ENCODE measurements around the gene MPZL2. TPM values are rescaled to one million over a fixed set of nuclear protein-coding genes. Genes with fewer than 3 reads are reported as not detected.

MPZL2 gene
- total and polyA plus RNA-seq, 5 donors = 6.4 to 18.7 (median 8.8) TPM

- intact Hi-C loops (cut with DNase I) = no loop called here
- H3K27me3 ChIP-seq (ENCODE audit: control insufficient read depth, insufficient read depth) = no peaks in the 10 kb centered on the region
- ATAC-seq (no peak), DNase-seq (no peak)
- no peak overlapping the region for H3K27ac ChIP-seq (ENCODE audit: low read length)
- no peaks in the 10 kb centered on the region for H3K9me3 ChIP-seq (ENCODE audit: control insufficient read depth, low read length)
- peaks cover 8% of the 10 kb centered on the region for H3K4me1 ChIP-seq (ENCODE audit: control insufficient read depth, insufficient read depth, low read length)
- 80% methylated on average over 4 of the region's 4 CpGs for WGBS
- peak overlapping the region; percentile 23 for H3K4me3 ChIP-seq (ENCODE audit: low read length)
Measured at GRCh38 chr11:118263112-118263511, 985 bp downstream of the MPZL2 start.

GRCh38 chr11:118260353-118260752, 3.7 kb downstream of the MPZL2 start:
- ATAC-seq (no peak), DNase-seq (no peak)
- Histone ChIP-seq H3K4me1 (ENCODE audit: control insufficient read depth, insufficient read depth, low read length) (peaks cover 8% of the 10 kb centered on the region), H3K4me3 (ENCODE audit: low read length) (no peak overlapping the region), H3K9me3 (ENCODE audit: control insufficient read depth, low read length) (no peaks in the 10 kb centered on the region), H3K27ac (ENCODE audit: low read length) (no peak overlapping the region), H3K27me3 (ENCODE audit: control insufficient read depth, insufficient read depth) (no peaks in the 10 kb centered on the region)
- intact Hi-C loops (cut with DNase I) = no loop called here
- WGBS = 84% methylated on average over 3 of the region's 3 CpGs

GRCh38 chr11:118259138-118259537, 5.0 kb downstream of the MPZL2 start:
- intact Hi-C loops (cut with DNase I) = no loop called here
- H3K27ac ChIP-seq (ENCODE audit: low read length) = no peak overlapping the region
- no peaks in the 10 kb centered on the region for H3K27me3 ChIP-seq (ENCODE audit: control insufficient read depth, insufficient read depth)
- no peak overlapping the region for H3K4me3 ChIP-seq (ENCODE audit: low read length)
- ATAC-seq (no peak), DNase-seq (no peak)
- 100% methylated on average over 1 of the region's 1 CpG for WGBS
- H3K4me1 ChIP-seq (ENCODE audit: control insufficient read depth, insufficient read depth, low read length) = peaks cover 5% of the 10 kb centered on the region
- H3K9me3 ChIP-seq (ENCODE audit: control insufficient read depth, low read length) = no peaks in the 10 kb centered on the region

- 0% methylated on average over 1 of the region's 1 CpG for WGBS
- intact Hi-C loops (cut with DNase I) = no loop called here
- no peak for ATAC-seq
Measured at GRCh38 chr11:118258410-118258809, 5.7 kb downstream of the MPZL2 start.

GRCh38 chr11:118252688-118253087, 11.4 kb downstream of the MPZL2 start:
- Histone ChIP-seq H3K27me3 (ENCODE audit: control insufficient read depth, insufficient read depth) (no peaks in the 10 kb centered on the region), H3K4me1 (ENCODE audit: control insufficient read depth, insufficient read depth, low read length) (no peaks in the 10 kb centered on the region), H3K4me3 (ENCODE audit: low read length) (peak overlapping the region; percentile 62), H3K9me3 (ENCODE audit: control insufficient read depth, low read length) (no peaks in the 10 kb centered on the region), H3K27ac (ENCODE audit: low read length) (no peak overlapping the region)
- DNase-seq = no peak
- ATAC-seq = no peak
- intact Hi-C loops (cut with DNase I) = no loop called here
- 71% methylated on average over 3 of the region's 3 CpGs for WGBS

More at GRCh38 chr11:118258410-118258809, 5.7 kb downstream of the MPZL2 start:
- no peak for DNase-seq
- H3K9me3 ChIP-seq (ENCODE audit: control insufficient read depth, low read length) = no peaks in the 10 kb centered on the region
- H3K4me3 ChIP-seq (ENCODE audit: low read length) = no peak overlapping the region
- H3K27me3 ChIP-seq (ENCODE audit: control insufficient read depth, insufficient read depth) = no peaks in the 10 kb centered on the region
- no peaks in the 10 kb centered on the region for H3K4me1 ChIP-seq (ENCODE audit: control insufficient read depth, insufficient read depth, low read length)
- H3K27ac ChIP-seq (ENCODE audit: low read length) = no peak overlapping the region

GRCh38 chr11:118251858-118252652, 12.0 kb downstream of the MPZL2 start, which contains the start of gene MPZL3:
TSS of gene MPZL3 (minus strand) at chr11:118252365. CDS start at chr11:118252294, 71 bp downstream.
- ATAC-seq = peak; percentile 81 to 85
- intact Hi-C loops (cut with DNase I) = no loop called here
- Histone ChIP-seq H3K4me3 (ENCODE audit: low read length) (peak within 1 kb of the TSS; percentile 62), H3K9me3 (ENCODE audit: control insufficient read depth, low read length) (no peaks in the 10 kb centered on the region), H3K27ac (ENCODE audit: low read length) (peak within 1 kb of the TSS; percentile 60), H3K4me1 (ENCODE audit: control insufficient read depth, insufficient read depth, low read length) (no peaks in the 10 kb centered on the region), H3K27me3 (ENCODE audit: control insufficient read depth, insufficient read depth) (no peaks in the 10 kb centered on the region)
- DNase-seq = peak; percentile 61 to 85 (median 79)
- 8% methylated on average over 33 of the region's 33 CpGs for WGBS

GRCh38 chr11:118247041-118247440, 17.1 kb downstream of the MPZL2 start:
- no peak overlapping the region for H3K4me3 ChIP-seq (ENCODE audit: low read length)
- intact Hi-C loops (cut with DNase I) = no loop called here
- no peak for ATAC-seq
- no peak overlapping the region for H3K27ac ChIP-seq (ENCODE audit: low read length)
- H3K4me1 ChIP-seq (ENCODE audit: control insufficient read depth, insufficient read depth, low read length) = no peaks in the 10 kb centered on the region
- no peak for DNase-seq
- H3K9me3 ChIP-seq (ENCODE audit: control insufficient read depth, low read length) = no peaks in the 10 kb centered on the region
- 61% methylated on average over 1 of the region's 1 CpG for WGBS
- H3K27me3 ChIP-seq (ENCODE audit: control insufficient read depth, insufficient read depth) = no peaks in the 10 kb centered on the region

- Histone ChIP-seq H3K9me3 (ENCODE audit: control insufficient read depth, low read length) (no peaks in the 10 kb centered on the region), H3K27ac (ENCODE audit: low read length) (no peak overlapping the region), H3K4me3 (ENCODE audit: low read length) (no peak overlapping the region), H3K27me3 (ENCODE audit: control insufficient read depth, insufficient read depth) (no peaks in the 10 kb centered on the region), H3K4me1 (ENCODE audit: control insufficient read depth, insufficient read depth, low read length) (peaks cover 2% of the 10 kb centered on the region)
- WGBS = 83% methylated on average over 3 of the region's 3 CpGs
- intact Hi-C loops (cut with DNase I) = no loop called here
- no peak for DNase-seq
- ATAC-seq = no peak
Measured at GRCh38 chr11:118245936-118246562, 18.0 kb downstream of the MPZL2 start.

- WGBS = 57% methylated on average over 3 of the region's 3 CpGs
- no peaks in the 10 kb centered on the region for H3K9me3 ChIP-seq (ENCODE audit: control insufficient read depth, low read length)
- intact Hi-C loops (cut with DNase I) = no loop called here
Measured at GRCh38 chr11:118243993-118244762, 19.9 kb downstream of the MPZL2 start.

GRCh38 chr11:118243161-118243560, 20.9 kb downstream of the MPZL2 start:
- WGBS = 68% methylated on average over 8 of the region's 8 CpGs
- H3K27ac ChIP-seq (ENCODE audit: low read length) = no peak overlapping the region
- DNase-seq = no peak
- no peaks in the 10 kb centered on the region for H3K27me3 ChIP-seq (ENCODE audit: control insufficient read depth, insufficient read depth)
- H3K9me3 ChIP-seq (ENCODE audit: control insufficient read depth, low read length) = no peaks in the 10 kb centered on the region
- intact Hi-C loops (cut with DNase I) = no loop called here
- ATAC-seq = no peak
- H3K4me1 ChIP-seq (ENCODE audit: control insufficient read depth, insufficient read depth, low read length) = peaks cover 2% of the 10 kb centered on the region
- H3K4me3 ChIP-seq (ENCODE audit: low read length) = no peak overlapping the region

More at GRCh38 chr11:118243993-118244762, 19.9 kb downstream of the MPZL2 start:
- DNase-seq = no peak
- H3K27ac ChIP-seq (ENCODE audit: low read length) = no peak overlapping the region
- no peak overlapping the region for H3K4me3 ChIP-seq (ENCODE audit: low read length)
- H3K27me3 ChIP-seq (ENCODE audit: control insufficient read depth, insufficient read depth) = no peaks in the 10 kb centered on the region
- no peak for ATAC-seq
- H3K4me1 ChIP-seq (ENCODE audit: control insufficient read depth, insufficient read depth, low read length) = peaks cover 2% of the 10 kb centered on the region

GRCh38 chr11:118241764-118242098, 22.4 kb downstream of the MPZL2 start:
- peaks cover 2% of the 10 kb centered on the region for H3K4me1 ChIP-seq (ENCODE audit: control insufficient read depth, insufficient read depth, low read length)
- ATAC-seq (no peak), DNase-seq (no peak)
- H3K27me3 ChIP-seq (ENCODE audit: control insufficient read depth, insufficient read depth) = no peaks in the 10 kb centered on the region
- no peaks in the 10 kb centered on the region for H3K9me3 ChIP-seq (ENCODE audit: control insufficient read depth, low read length)
- intact Hi-C loops (cut with DNase I) = no loop called here
- 85% methylated on average over 1 of the region's 1 CpG for WGBS
- peak overlapping the region; percentile 58 for H3K27ac ChIP-seq (ENCODE audit: low read length)
- no peak overlapping the region for H3K4me3 ChIP-seq (ENCODE audit: low read length)

Data from right cardiac atrium (tissue), 5 donors.